A549 (cell line): ENCODE measurements around the gene MYLK. TPM values are rescaled to one million over a fixed set of nuclear protein-coding genes. Genes with fewer than 3 reads are reported as not detected.
A peak's percentile ranks its signal among the peaks of the same experiment; 100 is the strongest.

Source experiments
- ATAC-seq, 2 experiments: fragments of 200-7000 bp in 1 of 2; fragments of >200 bp in 1 of 2; cut with Nextera tagmentation in 1 of 2; cut with Tn5 transposase in 1 of 2; 3 replicates each; pipeline versions ENCODE4 v1.8.0 to v1.9.1; 2018 to 2020; ENCODE audit warnings: mild to moderate bottlenecking in 1 of 2, moderate library complexity in 1 of 2
- CTCF ChIA-PET: fragments of 300-600 bp; sonication (Branson Sonifier 250); formaldehyde crosslinking; extraction: SDS; loops from one replicate; lab custom pipeline; 2021; ENCODE audit warnings: antibody characterized with exemption, inconsistent platforms; lab: Yijun Ruan, JAX
- POLR2A ChIA-PET: fragments of 350-600 bp; formaldehyde crosslinking; extraction: SDS; loops from one replicate; lab custom pipeline; 2021; ENCODE audit warnings: antibody characterized with exemption, inconsistent platforms; lab: Yijun Ruan, JAX
- DNase-seq, 2 experiments: peaks; one replicate each; pipeline versions ENCODE4 v3.0.0 to v3.0.0-alpha.2; 2011 to 2016; ENCODE audit warnings: low read depth in 1 of 2, low spot score in 1 of 2
- FAIRE-seq: peaks from 2 replicates; lab custom pipeline; 2011; peaks lifted over from hg19 to GRCh38; lab: Jason Lieb, UNC
- H3K27ac ChIP-seq, 2 experiments: fragments of >200 bp; sonication (Bioruptor Twin); formaldehyde crosslinking; 3 replicates each; pipeline ENCODE4 v1.5.1; 2016 to 2017
- H3K4me1 ChIP-seq: fragments of >200 bp; sonication (Bioruptor Twin); formaldehyde crosslinking; 3 replicates; pipeline ENCODE4 v1.6.1; 2016
- H3K4me2 ChIP-seq: fragments of >200 bp; sonication (Bioruptor Twin); formaldehyde crosslinking; 3 replicates; pipeline ENCODE4 v1.6.1; 2016
- H3K4me3 ChIP-seq: fragments of >200 bp; sonication (Bioruptor Twin); formaldehyde crosslinking; 3 replicates; pipeline ENCODE4 v1.5.1; 2016
- H3K9me3 ChIP-seq: fragments of >200 bp; sonication (Bioruptor Twin); formaldehyde crosslinking; 3 replicates; pipeline ENCODE4 v1.6.1; 2016
- BCL3 ChIP-seq: fragments of >200 bp; sonication (Bioruptor Twin); formaldehyde crosslinking; IDR thresholded peaks from 3 replicates; pipeline ENCODE4 v1.6.1; 2016
- E2F6 ChIP-seq: IDR thresholded peaks from 2 replicates; pipeline ENCODE4 v1.6.1; 2012; ENCODE audit warnings: low read depth, borderline replicate concordance
- EHMT2 ChIP-seq: fragments of 200-600 bp; sonication (generic); IDR thresholded peaks from 2 replicates; pipeline ENCODE4 v1.6.1; 2016; ENCODE audit warnings: antibody characterized with exemption, low read depth, mild to moderate bottlenecking, moderate library complexity
- ELK1 ChIP-seq: fragments of 150-350 bp; IDR thresholded peaks from 2 replicates; pipeline ENCODE4 v1.6.1; 2014; ENCODE audit warnings: low read depth, mild to moderate bottlenecking, low read length
- EP300 ChIP-seq, 2 experiments: fragments of >200 bp; sonication (Bioruptor Twin); formaldehyde crosslinking; IDR thresholded peaks; 2 replicates in 1 of 2; 3 replicates in 1 of 2; pipeline ENCODE4 v1.6.1; 2016 to 2017
- FOSB ChIP-seq: fragments of 250-450 bp; sonication (Bioruptor Pico); IDR thresholded peaks from 2 replicates; pipeline ENCODE4 v1.5.0; 2020; ENCODE audit warnings: mild to moderate bottlenecking, moderate library complexity
- FOXS1 ChIP-seq: fragments of 250-450 bp; sonication (Bioruptor Pico); IDR thresholded peaks from 2 replicates; pipeline ENCODE4 v1.5.0; 2020; ENCODE audit warnings: mild to moderate bottlenecking, moderate library complexity
- HEYL ChIP-seq: fragments of 250-450 bp; sonication (Bioruptor Pico); IDR thresholded peaks from 2 replicates; pipeline ENCODE4 v1.8.0; 2021; ENCODE audit warnings: mild to moderate bottlenecking, moderate library complexity
- HOXA7 ChIP-seq: fragments of 250-450 bp; sonication (Bioruptor Pico); IDR thresholded peaks from 2 replicates; pipeline ENCODE4 v1.5.0; 2020; ENCODE audit warnings: mild to moderate bottlenecking, moderate library complexity
- HOXB13 ChIP-seq: fragments of 250-450 bp; sonication (Bioruptor Pico); IDR thresholded peaks from 2 replicates; pipeline ENCODE4 v1.5.0; 2020; ENCODE audit warnings: low read depth, mild to moderate bottlenecking, moderate library complexity
- JUN ChIP-seq, 2 experiments: fragments of >200 bp; sonication (Bioruptor Twin); formaldehyde crosslinking; IDR thresholded peaks; 2 replicates in 1 of 2; 3 replicates in 1 of 2; pipeline ENCODE4 v1.6.1; 2016 to 2017
- KDM1A ChIP-seq: fragments of 200-600 bp; sonication (generic); IDR thresholded peaks from 2 replicates; pipeline ENCODE4 v1.6.1; 2016; ENCODE audit warnings: low read depth, mild to moderate bottlenecking
- KDM5A ChIP-seq: fragments of 200-600 bp; sonication (generic); IDR thresholded peaks from 2 replicates; pipeline ENCODE4 v1.6.1; 2016; ENCODE audit warnings: antibody characterized with exemption, mild to moderate bottlenecking
- MAZ ChIP-seq: fragments of 150-350 bp; IDR thresholded peaks from 2 replicates; pipeline ENCODE4 v1.6.1; 2014; ENCODE audit warnings: antibody characterized with exemption, low read depth, low read length, borderline replicate concordance
- MYC ChIP-seq: IDR thresholded peaks from 2 replicates; pipeline ENCODE4 v1.6.1; 2012; ENCODE audit warnings: mild to moderate bottlenecking, inconsistent platforms, low read length, improper control_type of control experiment, borderline replicate concordance
- NFE2L2 ChIP-seq: fragments of 150-350 bp; conservative IDR thresholded peaks from 2 replicates; pipeline ENCODE4 v1.6.1; 2014; ENCODE audit warnings: low read length
- NPAS2 ChIP-seq: fragments of 250-450 bp; sonication (Bioruptor Pico); IDR thresholded peaks from 2 replicates; pipeline ENCODE4 v1.8.0; 2022; ENCODE audit warnings: mild to moderate bottlenecking, moderate library complexity, borderline replicate concordance
- NR3C1 ChIP-seq: fragments of >200 bp; sonication (Bioruptor Twin); formaldehyde crosslinking; IDR thresholded peaks from 3 replicates; pipeline ENCODE4 v1.6.1; 2017
- PHF8 ChIP-seq: fragments of 200-600 bp; sonication (generic); IDR thresholded peaks from 2 replicates; pipeline ENCODE4 v1.6.1; 2016; ENCODE audit warnings: low read depth, mild to moderate bottlenecking, antibody characterized with exemption, moderate library complexity, borderline replicate concordance
- POLR2AphosphoS2 ChIP-seq: conservative IDR thresholded peaks from 2 replicates; pipeline ENCODE4 v1.6.1; 2012; ENCODE audit warnings: low read length, improper control_type of control experiment, inconsistent platforms
- RAD21 ChIP-seq, 2 experiments: fragments of >200 bp in 1 of 2; sonication (Bioruptor Twin) in 1 of 2; formaldehyde crosslinking in 1 of 2; IDR thresholded peaks in 1 of 2; conservative IDR thresholded peaks in 1 of 2; 2 replicates in 1 of 2; 3 replicates in 1 of 2; pipeline ENCODE4 v1.6.1; 2012 to 2018; ENCODE audit warnings: inconsistent platforms in 1 of 2
- RARB ChIP-seq: fragments of 250-450 bp; sonication (Bioruptor Pico); IDR thresholded peaks from 2 replicates; pipeline ENCODE4 v1.8.0; 2021; ENCODE audit warnings: mild to moderate bottlenecking, moderate library complexity
- RCOR1 ChIP-seq: fragments of 150-350 bp; IDR thresholded peaks from 2 replicates; pipeline ENCODE4 v1.6.1; 2014; ENCODE audit warnings: antibody characterized with exemption, low read length, low read depth
- RFX5 ChIP-seq: fragments of 450-650 bp; IDR thresholded peaks from 2 replicates; pipeline ENCODE4 v1.7.1; 2014; ENCODE audit warnings: antibody characterized with exemption, mild to moderate bottlenecking, moderate library complexity
- RNF2 ChIP-seq: fragments of 200-600 bp; sonication (generic); IDR thresholded peaks from 2 replicates; pipeline ENCODE4 v1.6.1; 2016; ENCODE audit warnings: low read depth, mild to moderate bottlenecking, antibody characterized with exemption, moderate library complexity, borderline replicate concordance
- SMC3 ChIP-seq: fragments of >200 bp; sonication (Bioruptor Twin); formaldehyde crosslinking; IDR thresholded peaks from 3 replicates; pipeline ENCODE4 v1.6.1; 2018; ENCODE audit warnings: inconsistent platforms
- TFCP2L1 ChIP-seq: fragments of 250-450 bp; sonication (Bioruptor Pico); IDR thresholded peaks from 2 replicates; pipeline ENCODE4 v1.5.0; 2021; ENCODE audit warnings: mild to moderate bottlenecking
- USF2 ChIP-seq: fragments of 450-650 bp; IDR thresholded peaks from 2 replicates; pipeline ENCODE4 v1.6.1; 2014; ENCODE audit warnings: antibody characterized with exemption
- ZC3H11A ChIP-seq: fragments of 450-650 bp; IDR thresholded peaks from 2 replicates; pipeline ENCODE4 v1.6.1; 2014; ENCODE audit warnings: antibody characterized with exemption, mild to moderate bottlenecking
- ZFP36 ChIP-seq: fragments of 450-650 bp; IDR thresholded peaks from 2 replicates; pipeline ENCODE4 v1.6.1; 2014; ENCODE audit warnings: borderline replicate concordance; ENCODE audit not compliant: partially characterized antibody
- WGBS: methylation state at CpG from one replicate; pipeline ENCODE4 v1.1.6; 2017; ENCODE audit errors: missing lambda C conversion rate; 5-methylcytosine and 5-hydroxymethylcytosine counted together
- polyA plus RNA-seq, 4 experiments: library from polyadenylated mRNA; depleted of rRNA in 3 of 4; stranded (reverse); fragments of >200 nt; fragmentation: RNase III in 1 of 4; extraction: RNeasy Plus Mini Kit Qiagen cat#74134 plus additional on column Dnase treatment in 1 of 4; gene quantifications; 2 replicates in 3 of 4; 3 replicates in 1 of 4; pipeline ENCODE4 v1.2.3, GENCODE V29; 2011 to 2017

The MYLK gene
- polyA plus RNA-seq, 2 of the 4 experiments (the other 2 are of a cell fraction), result 16.9 to 17.4 TPM

GRCh38 chr3:123744064-123744463 lies 140.1 kb downstream of the MYLK start:
- no peak for TF ChIP-seq KDM1A
- no peak for TF ChIP-seq RFX5
- no peak for TF ChIP-seq EP300 (IDR thresholded peaks at IDR 0.05)
- no peak for TF ChIP-seq ELK1
- TF ChIP-seq EHMT2, result no peak
- TF ChIP-seq SMC3, result no peak
- TF ChIP-seq POLR2AphosphoS2, result no peak
- TF ChIP-seq JUN (IDR thresholded peaks at IDR 0.05), result no peak
- no peak for TF ChIP-seq RAD21 (conservative IDR thresholded peaks at IDR 0.05 in 1 of 2, IDR thresholded peaks at IDR 0.05 in 1 of 2)
- TF ChIP-seq, all 56 proteins: peak for 0
- 95% methylated on average over 6 of the region's 6 CpGs for WGBS
- CTCF ChIA-PET, result no interaction called here
- Histone ChIP-seq H3K9me3 (peaks cover 6% of the 10 kb centered on the region; the same call in 1 of the 3 replicates), H3K27ac (no peak overlapping the region), H3K4me1 (peaks cover 33% of the 10 kb centered on the region), H3K4me3 (no peak overlapping the region), H3K4me2 (no peak overlapping the region)
- FAIRE-seq (no peak), ATAC-seq (no peak), DNase-seq (no peak)
- POLR2A ChIA-PET, result no interaction called here

GRCh38 chr3:123743121-123743520 lies 141.0 kb downstream of the MYLK start:
- Histone ChIP-seq H3K9me3 (0 out of 3 replicates have a peak, but pooled peaks cover 3% of the 10 kb centered on the region), H3K4me2 (no peak overlapping the region), H3K4me1 (peaks cover 33% of the 10 kb centered on the region), H3K27ac (no peak overlapping the region), H3K4me3 (no peak overlapping the region)
- ATAC-seq (no peak), DNase-seq (no peak), FAIRE-seq (no peak)
- TF ChIP-seq HOXB13 (CRISPR knock-in tag) (no peak), BCL3 (no peak), RNF2 (no peak), FOSB (CRISPR knock-in tag) (no peak), PHF8 (no peak), NFE2L2 (no peak), HOXA7 (no peak), EP300 (IDR thresholded peaks at IDR 0.05) (no peak), JUN (IDR thresholded peaks at IDR 0.05) (no peak), FOXS1 (no peak), ELK1 (no peak), RARB (CRISPR knock-in tag) (no peak), MAZ (no peak)
- ChIA-PET POLR2A (no interaction called here), CTCF (interaction anchor here (0.9 to 1.2 kb wide), 2 partner anchors 19 to 539 kb away, joined by 3 to 6 read pairs; no protein-coding TSS in a partner anchor)

- peaks cover 33% of the 10 kb centered on the region for H3K4me1 ChIP-seq
- FAIRE-seq (no peak), DNase-seq (no peak)
- 0 out of 3 replicates have a peak, but pooled peaks cover 3% of the 10 kb centered on the region for H3K9me3 ChIP-seq
- CTCF ChIA-PET, result interaction anchor here (0.7 to 4.3 kb wide), 3 partner anchors 17 to 89 kb away, joined by 3 to 23 read pairs (median 3); no protein-coding TSS in a partner anchor
- TF ChIP-seq USF2 (no peak), HOXB13 (CRISPR knock-in tag) (no peak), HEYL (CRISPR knock-in tag) (no peak), NR3C1 (no peak), MYC (no peak), TFCP2L1 (CRISPR knock-in tag) (no peak), RCOR1 (no peak), ZFP36 (no peak), RFX5 (no peak), ZC3H11A (no peak), NPAS2 (CRISPR knock-in tag) (no peak), KDM5A (no peak), E2F6 (no peak), SMC3 (no peak)
- TF ChIP-seq, all 56 proteins: peak for 0
- POLR2A ChIA-PET, result no interaction called here
- no peak overlapping the region for H3K4me2 ChIP-seq
- ATAC-seq, result no peak
- H3K4me3 ChIP-seq, result no peak overlapping the region
- peak overlapping the region in 1 of 2 experiments; percentile 73; a peak in 3 of 6 replicates for H3K27ac ChIP-seq
- WGBS, result 79% methylated on average over 3 of the region's 3 CpGs
Measured at GRCh38 chr3:123741041-123741511, 143.1 kb downstream of the MYLK start.
